Lower lobe of right lung (tissue), 2 donors: ENCODE measurements around the gene OR14I1. TPM values are rescaled to one million over a fixed set of nuclear protein-coding genes. Genes with fewer than 3 reads are reported as not detected.

ENCODE experiments used
- ATAC-seq, 2 donors: fragments of 200-7000 bp; cut with Tn5 transposase; one replicate each; pipeline ENCODE4 v1.9.1; 2020 to 2022; ENCODE audit warnings: mild to moderate bottlenecking in 2 of 2, moderate library complexity in 2 of 2
- DNase-seq: peaks from one replicate; pipeline ENCODE4 v3.0.0-alpha.2; 2020
- H3K27ac ChIP-seq: fragments of 200-600 bp; one replicate; pipeline ENCODE4 v1.8.0; 2022
- H3K27me3 ChIP-seq: fragments of 200-600 bp; one replicate; pipeline ENCODE4 v1.8.0; 2022; ENCODE audit warnings: low read depth
- H3K36me3 ChIP-seq: fragments of 200-600 bp; one replicate; pipeline ENCODE4 v1.8.0; 2022; ENCODE audit warnings: mild to moderate bottlenecking
- H3K4me1 ChIP-seq: fragments of 200-600 bp; one replicate; pipeline ENCODE4 v1.8.0; 2022
- H3K4me3 ChIP-seq: fragments of 200-600 bp; one replicate; pipeline ENCODE4 v1.8.0; 2022; ENCODE audit warnings: mild to moderate bottlenecking
- H3K9me3 ChIP-seq: fragments of 200-600 bp; one replicate; pipeline ENCODE4 v1.8.0; 2022
- CTCF ChIP-seq: fragments of 200-600 bp; IDR thresholded peaks from one replicate; pipeline ENCODE4 v1.8.0; 2022; ENCODE audit warnings: antibody characterized with exemption, mild to moderate bottlenecking
- intact Hi-C: fragments of 100-400 bp; cut with DNase I; formaldehyde crosslinking; loops from one replicate; pipeline ENCODE4 v1.11.0; 2022
- long read RNA-seq: library from polyadenylated mRNA; unstranded; transcript quantifications from one replicate; pipeline ENCODE4 v2.0.0, GENCODE V29; 2021
- total RNA-seq: library from RNA; stranded (reverse); fragmentation: NEBNext Ultra II Directional; extraction: Animal tissue kit (Norgen Biotek cat#: 25700); gene quantifications from one replicate; pipeline ENCODE4 v1.2.1, GENCODE V29; 2021
- donor health status: DM: no; HTN: yes; CAD: no; lungs with severe emphysema.

OR14I1 gene
- not detected for total RNA-seq
- long read RNA-seq = 0 reads

GRCh38 chr1:248702714-248703113 is at the start of gene OR14I1:
OR14I1 (minus strand) TSS chr1:248702766.
- no peaks in the 10 kb centered on the region for H3K9me3 ChIP-seq
- no peak for TF ChIP-seq CTCF
- intact Hi-C loops = no loop called here
- DNase-seq (no peak), ATAC-seq (no peak)
- H3K4me3 ChIP-seq = no peak within 1 kb of the TSS
- no peak within 1 kb of the TSS for H3K27ac ChIP-seq
- H3K36me3 ChIP-seq = no peaks in the 10 kb centered on the region
- H3K27me3 ChIP-seq = no peaks in the 10 kb centered on the region
- H3K4me1 ChIP-seq = no peaks in the 10 kb centered on the region

GRCh38 chr1:248751635-248752034 is 49.1 kb upstream of the OR14I1 start:
- no peaks in the 10 kb centered on the region for H3K4me1 ChIP-seq
- H3K27me3 ChIP-seq = no peaks in the 10 kb centered on the region
- no peak for ATAC-seq
- intact Hi-C loops = no loop called here
- H3K27ac ChIP-seq = no peak overlapping the region
- DNase-seq = no peak
- H3K4me3 ChIP-seq = no peak overlapping the region
- H3K36me3 ChIP-seq = no peaks in the 10 kb centered on the region
- no peaks in the 10 kb centered on the region for H3K9me3 ChIP-seq
- TF ChIP-seq CTCF = no peak

GRCh38 chr1:248751142-248751541 is 48.6 kb upstream of the OR14I1 start:
- no peak for TF ChIP-seq CTCF
- Histone ChIP-seq H3K27ac (no peak overlapping the region), H3K9me3 (no peaks in the 10 kb centered on the region), H3K27me3 (no peaks in the 10 kb centered on the region), H3K4me3 (no peak overlapping the region), H3K4me1 (no peaks in the 10 kb centered on the region), H3K36me3 (no peaks in the 10 kb centered on the region)
- intact Hi-C loops = no loop called here
- no peak for DNase-seq
- ATAC-seq = no peak

- no peaks in the 10 kb centered on the region for H3K27me3 ChIP-seq
- H3K9me3 ChIP-seq = no peaks in the 10 kb centered on the region
- ATAC-seq = no peak
- H3K4me3 ChIP-seq = no peak overlapping the region
- no peaks in the 10 kb centered on the region for H3K36me3 ChIP-seq
- intact Hi-C loops = no loop called here
- H3K27ac ChIP-seq = no peak overlapping the region
- no peak for DNase-seq
- no peak for TF ChIP-seq CTCF
- H3K4me1 ChIP-seq = no peaks in the 10 kb centered on the region
These were observed 47.9 kb upstream of the OR14I1 start for GRCh38 chr1:248750496-248750895.

GRCh38 chr1:248748211-248748610 is 45.6 kb upstream of the OR14I1 start:
- H3K9me3 ChIP-seq = no peaks in the 10 kb centered on the region
- DNase-seq (no peak), ATAC-seq (no peak)
- H3K27me3 ChIP-seq = no peaks in the 10 kb centered on the region
- no peak overlapping the region for H3K4me3 ChIP-seq
- no peaks in the 10 kb centered on the region for H3K4me1 ChIP-seq
- TF ChIP-seq CTCF = no peak
- H3K36me3 ChIP-seq = no peaks in the 10 kb centered on the region
- H3K27ac ChIP-seq = no peak overlapping the region
- intact Hi-C loops = no loop called here

- TF ChIP-seq CTCF = no peak
- no peak overlapping the region for H3K27ac ChIP-seq
- intact Hi-C loops = no loop called here
- ATAC-seq (no peak), DNase-seq (no peak)
- H3K27me3 ChIP-seq = no peaks in the 10 kb centered on the region
- no peaks in the 10 kb centered on the region for H3K9me3 ChIP-seq
- no peaks in the 10 kb centered on the region for H3K4me1 ChIP-seq
- H3K4me3 ChIP-seq = no peak overlapping the region
- no peaks in the 10 kb centered on the region for H3K36me3 ChIP-seq
These were observed 38.3 kb upstream of the OR14I1 start for GRCh38 chr1:248740876-248741275.
